Measurements from ENCODE around the gene NBAS. TPM values are rescaled to one million over a fixed set of nuclear protein-coding genes. Genes with fewer than 3 reads are reported as not detected.

The NBAS gene
- polyA plus RNA-seq, 6 donors from 2014 or later = 5.4 to 16.4 (median 12.7) TPM

DNA sequence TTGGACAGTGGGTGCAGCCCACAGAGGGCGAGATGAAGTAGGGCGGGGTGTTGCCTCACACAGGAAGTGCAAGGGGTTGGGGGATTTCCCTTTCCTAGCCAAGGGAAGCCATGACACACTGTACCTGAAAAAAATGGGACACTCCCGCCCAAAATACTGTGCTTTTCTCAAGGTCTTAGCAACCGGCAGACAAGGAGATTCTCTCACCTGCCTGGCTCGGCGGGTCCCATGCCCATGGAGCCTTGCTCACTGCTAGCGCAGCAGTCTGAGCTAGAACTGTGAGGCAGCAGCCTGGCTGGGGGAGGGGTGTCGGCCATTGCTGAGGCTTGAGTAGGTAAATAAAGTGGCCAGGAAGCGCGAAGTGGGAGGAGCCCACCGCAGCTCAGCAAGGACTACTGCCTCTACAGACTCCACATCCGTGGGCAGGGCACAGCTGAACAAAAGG, 244.7 kb downstream of the NBAS start:
- H3K36me3 Mint-ChIP-seq = peaks cover 55 to 59% of the 10 kb centered on the region in 2 donors
- peak overlapping the region in 1 of 6 donors; percentile 20 for H3K27ac Mint-ChIP-seq
- peaks cover 14 to 40% (median 33%) of the 10 kb centered on the region in 7 donors for H3K9me3 Mint-ChIP-seq
- H3K27me3 Mint-ChIP-seq = no peaks in the 10 kb centered on the region
- no peak for DNase-seq
- peaks cover 6 to 21% (median 10%) of the 10 kb centered on the region in 3 donors for H3K4me1 Mint-ChIP-seq
- no peak overlapping the region for H3K4me3 Mint-ChIP-seq
- no peak for ATAC-seq (ENCODE audit: low read depth in 2 of 2)

DNA sequence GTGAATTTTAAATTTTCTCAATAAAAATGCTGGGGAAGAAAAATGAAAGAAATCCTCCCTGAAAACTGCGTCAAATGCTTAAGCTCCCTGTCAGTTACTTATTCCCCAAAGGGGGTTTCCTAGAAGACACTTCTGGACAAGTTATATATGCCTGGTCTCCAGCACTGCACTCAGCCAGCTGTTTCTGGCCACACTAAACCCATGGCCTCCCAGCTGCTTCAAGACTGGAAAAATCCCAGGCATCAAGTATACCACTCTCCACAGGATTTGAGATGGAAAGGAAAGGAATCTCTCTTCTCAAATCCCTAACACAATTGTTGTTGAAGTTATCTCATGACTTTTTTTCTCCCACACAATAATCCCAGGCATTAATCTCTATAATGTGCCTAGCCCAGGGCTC, 245.7 kb downstream of the NBAS start:
- H3K36me3 Mint-ChIP-seq = peaks cover 55% of the 10 kb centered on the region in 2 donors
- no peak overlapping the region for H3K4me3 Mint-ChIP-seq
- no peak for ATAC-seq (ENCODE audit: low read depth in 2 of 2)

GRCh38 chr2:15313657-15314056, 247.5 kb downstream of the NBAS start:
- DNase-seq (no peak), ATAC-seq (ENCODE audit: low read depth in 2 of 2) (no peak)
- H3K4me3 Mint-ChIP-seq = no peak overlapping the region
- no peak overlapping the region for H3K27ac Mint-ChIP-seq
- peaks cover 1 to 18% (median 12%) of the 10 kb centered on the region in 7 donors for H3K9me3 Mint-ChIP-seq
- peaks cover 6 to 19% (median 13%) of the 10 kb centered on the region in 3 donors for H3K4me1 Mint-ChIP-seq
- no peaks in the 10 kb centered on the region for H3K27me3 Mint-ChIP-seq
- peaks cover 37 to 38% of the 10 kb centered on the region in 2 donors for H3K36me3 Mint-ChIP-seq

More for the DNA sequence above, 245.7 kb downstream of the NBAS start:
- Mint-ChIP-seq H3K4me1 (peaks cover 6 to 24% (median 13%) of the 10 kb centered on the region in 3 donors), H3K9me3 (peaks cover 14 to 33% (median 30%) of the 10 kb centered on the region in 7 donors), H3K27me3 (no peaks in the 10 kb centered on the region), H3K27ac (no peak overlapping the region)
- no peak for DNase-seq

DNA sequence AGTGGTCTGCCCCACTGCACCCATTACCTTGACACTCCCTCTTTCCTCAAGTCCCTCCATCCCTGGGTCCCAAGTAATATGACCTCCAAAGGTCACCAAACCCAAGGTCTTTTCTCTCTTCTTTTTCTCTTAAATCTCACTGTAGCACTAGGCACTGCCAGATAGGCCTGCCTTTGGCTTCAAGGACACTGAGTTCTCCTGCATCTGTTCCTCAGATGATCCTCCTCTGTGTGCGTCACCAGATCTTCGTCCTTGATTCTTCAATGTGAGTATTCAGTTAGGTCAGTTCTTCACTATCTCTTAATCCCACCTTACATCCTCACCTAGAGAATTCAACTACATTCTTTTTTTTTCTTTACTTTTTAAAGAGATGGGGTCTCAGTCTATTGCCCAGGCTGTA, 249.2 kb downstream of the NBAS start:
- peaks cover 0 to 6% (median 0%) of the 10 kb centered on the region in 7 donors for H3K9me3 Mint-ChIP-seq
- H3K4me3 Mint-ChIP-seq = peak overlapping the region in 1 of 8 donors; percentile 2
- peaks cover 6 to 19% (median 13%) of the 10 kb centered on the region in 3 donors for H3K4me1 Mint-ChIP-seq
- H3K27ac Mint-ChIP-seq = peak overlapping the region in 3 of 6 donors; percentile 56 to 84 (median 74)
- peaks cover 30 to 36% of the 10 kb centered on the region in 2 donors for H3K36me3 Mint-ChIP-seq
- H3K27me3 Mint-ChIP-seq = no peaks in the 10 kb centered on the region
- DNase-seq = no peak
- no peak for ATAC-seq (ENCODE audit: low read depth in 2 of 2)

- Mint-ChIP-seq H3K4me1 (peaks cover 6 to 19% (median 13%) of the 10 kb centered on the region in 3 donors), H3K27ac (peak overlapping the region in 2 of 6 donors; percentile 56 to 84), H3K9me3 (peaks cover 0 to 3% (median 0%) of the 10 kb centered on the region in 7 donors), H3K4me3 (peak overlapping the region in 1 of 8 donors; percentile 16), H3K36me3 (peaks cover 29 to 38% of the 10 kb centered on the region in 2 donors), H3K27me3 (no peaks in the 10 kb centered on the region)
- no peak for DNase-seq
- no peak for ATAC-seq (ENCODE audit: low read depth in 2 of 2)
These were observed 249.8 kb downstream of the NBAS start for GRCh38 chr2:15311201-15311907.

DNA sequence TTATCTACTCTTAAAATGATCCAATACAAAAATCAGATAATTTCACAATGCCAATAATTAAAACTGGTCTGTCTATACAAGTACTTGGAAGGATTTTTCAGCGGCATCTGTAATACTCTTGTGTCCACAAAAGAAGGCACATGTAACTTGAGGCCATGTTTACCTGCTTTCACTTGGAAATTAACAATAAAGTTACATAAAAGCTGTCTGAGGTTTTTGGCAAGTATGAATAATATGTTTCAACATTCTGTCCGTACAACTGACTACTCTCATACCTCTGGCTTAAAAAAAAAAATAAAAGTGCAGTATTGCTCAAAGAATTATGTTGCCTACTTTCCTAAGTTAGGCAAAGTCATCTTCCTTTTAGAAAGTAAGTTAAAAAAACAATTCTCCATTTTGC, 253.6 kb downstream of the NBAS start:
- ATAC-seq (ENCODE audit: low read depth in 2 of 2) = no peak
- peaks cover 0 to 5% (median 0%) of the 10 kb centered on the region in 7 donors for H3K9me3 Mint-ChIP-seq

DNA sequence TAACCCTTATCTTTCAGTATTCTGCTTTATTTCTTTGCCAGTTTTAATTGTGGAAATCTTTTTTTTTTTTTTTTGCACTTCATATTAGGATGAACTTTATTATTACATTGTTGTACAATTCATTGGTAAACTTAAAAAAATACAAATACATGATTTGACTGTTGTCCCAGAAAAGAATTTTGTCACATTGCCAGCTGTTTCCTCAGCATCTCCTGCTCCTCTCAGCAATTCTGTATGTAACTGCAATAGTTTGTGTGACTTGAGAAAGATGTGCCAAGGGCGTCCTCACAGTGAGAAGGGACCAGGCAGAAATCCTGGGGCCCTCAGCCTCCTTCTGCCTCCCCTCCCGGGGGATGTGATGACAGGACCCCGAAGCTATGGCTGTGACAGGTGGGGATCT, 254.4 kb downstream of the NBAS start:
- Mint-ChIP-seq H3K36me3 (peaks cover 49 to 54% of the 10 kb centered on the region in 2 donors), H3K4me3 (peak overlapping the region in 1 of 8 donors; percentile 30), H3K27ac (no peak overlapping the region), H3K4me1 (peaks cover 2 to 7% (median 6%) of the 10 kb centered on the region in 3 donors), H3K9me3 (peaks cover 0 to 5% (median 0%) of the 10 kb centered on the region in 7 donors), H3K27me3 (no peaks in the 10 kb centered on the region)
- DNase-seq (no peak), ATAC-seq (ENCODE audit: low read depth in 2 of 2) (no peak)

More for the DNA sequence above, 253.6 kb downstream of the NBAS start:
- Mint-ChIP-seq H3K4me1 (peaks cover 6 to 13% (median 11%) of the 10 kb centered on the region in 3 donors), H3K36me3 (peaks cover 41 to 49% of the 10 kb centered on the region in 2 donors), H3K27ac (no peak overlapping the region), H3K4me3 (no peak overlapping the region), H3K27me3 (no peaks in the 10 kb centered on the region)
- DNase-seq = no peak

DNA sequence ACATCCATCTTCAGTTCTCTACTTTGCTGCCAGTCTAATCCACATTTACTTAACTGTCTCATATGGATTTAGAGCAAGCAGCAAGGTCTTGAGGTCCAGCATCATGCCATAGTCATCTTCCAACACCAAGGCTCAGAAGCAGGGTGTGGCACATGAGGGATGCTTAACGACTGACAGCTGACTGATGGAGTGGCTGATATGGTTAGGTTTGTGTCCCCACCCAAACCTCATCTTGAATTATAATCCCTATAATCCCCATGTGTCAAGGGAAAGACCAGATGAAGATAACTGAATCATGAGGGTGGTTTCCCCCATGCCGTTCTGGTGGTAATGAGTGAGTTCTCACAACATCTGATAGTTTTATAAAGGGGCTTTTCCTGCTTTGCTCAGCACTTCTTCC, 257.3 kb downstream of the NBAS start:
- Mint-ChIP-seq H3K4me1 (no peaks in the 10 kb centered on the region), H3K27ac (peak overlapping the region in 1 of 6 donors; percentile 35)
- no peak for ATAC-seq (ENCODE audit: low read depth in 2 of 2)

DNA sequence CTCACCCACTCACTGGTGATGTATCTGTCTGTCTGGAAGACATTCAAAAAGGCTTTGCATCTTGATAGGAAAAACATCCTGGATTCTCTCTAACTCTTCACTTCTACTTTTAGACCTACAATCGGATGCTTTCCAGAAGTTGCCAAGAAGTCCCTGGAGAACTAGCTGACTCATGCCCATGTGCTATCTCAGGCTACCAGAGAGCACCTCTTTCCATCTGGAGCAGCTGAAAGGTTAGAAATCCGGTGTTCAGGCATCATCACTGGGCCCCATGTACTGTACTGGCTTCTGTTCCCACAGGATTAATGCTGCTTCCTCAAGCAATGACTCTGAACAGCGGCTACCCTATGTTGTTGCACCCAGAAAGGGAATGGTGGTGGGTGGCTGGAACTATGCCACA, 259.0 kb downstream of the NBAS start:
- H3K9me3 Mint-ChIP-seq = peaks cover 0 to 5% (median 0%) of the 10 kb centered on the region in 7 donors
- ATAC-seq (ENCODE audit: low read depth in 2 of 2) (no peak), DNase-seq (no peak)
- no peaks in the 10 kb centered on the region for H3K4me1 Mint-ChIP-seq
- peaks cover 60 to 74% of the 10 kb centered on the region in 2 donors for H3K36me3 Mint-ChIP-seq
- no peak overlapping the region for H3K27ac Mint-ChIP-seq
- peak overlapping the region in 1 of 8 donors; percentile 66 for H3K4me3 Mint-ChIP-seq
- no peaks in the 10 kb centered on the region for H3K27me3 Mint-ChIP-seq

More for the DNA sequence above, 257.3 kb downstream of the NBAS start:
- H3K27me3 Mint-ChIP-seq = no peaks in the 10 kb centered on the region
- DNase-seq = no peak
- H3K9me3 Mint-ChIP-seq = peaks cover 0 to 5% (median 0%) of the 10 kb centered on the region in 7 donors
- H3K4me3 Mint-ChIP-seq = no peak overlapping the region
- peaks cover 68 to 74% of the 10 kb centered on the region in 2 donors for H3K36me3 Mint-ChIP-seq

DNA sequence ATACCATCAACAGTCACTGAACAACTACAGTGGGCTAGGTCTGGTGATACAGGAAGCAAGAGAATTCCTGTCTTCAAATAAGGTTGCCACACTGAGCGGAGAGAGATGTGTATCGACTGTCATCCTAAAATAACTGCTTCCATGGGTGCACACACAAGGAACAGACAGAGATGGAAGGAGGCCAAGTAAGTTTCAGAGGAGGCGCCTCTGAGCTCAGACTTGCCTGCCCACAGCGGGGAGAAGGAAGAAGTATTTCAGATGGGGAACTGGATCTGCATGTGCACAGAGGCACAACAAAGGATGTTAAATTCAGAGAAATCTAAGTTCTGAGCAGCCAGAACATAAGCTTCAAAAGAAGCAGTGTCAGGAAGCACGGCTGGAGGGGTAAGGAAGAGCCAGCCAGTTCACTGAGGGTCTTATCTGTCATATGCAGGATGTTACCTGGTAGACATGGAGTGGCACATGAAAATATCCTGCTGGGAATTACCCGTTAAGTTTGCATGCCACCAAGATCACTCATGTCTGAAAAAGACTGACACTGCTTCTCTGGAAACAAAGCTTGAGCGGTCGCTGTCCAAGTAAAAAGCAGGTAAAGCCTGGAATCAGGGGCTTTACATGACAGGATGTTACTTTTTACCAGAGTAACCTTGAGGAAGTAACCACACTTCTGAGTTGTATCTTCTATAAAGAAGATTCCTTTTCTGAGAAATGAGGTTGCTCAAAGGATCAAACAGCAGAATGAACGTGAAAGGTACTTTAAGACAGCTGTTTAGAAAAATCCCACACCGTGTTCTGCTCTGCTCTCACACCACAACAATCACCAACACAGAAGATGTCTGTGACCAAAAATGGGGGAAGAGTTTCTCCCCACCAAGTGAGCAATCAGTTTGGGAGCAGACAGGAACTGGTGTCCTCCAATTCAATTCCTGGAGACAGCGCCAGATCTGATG, 260.2 kb downstream of the NBAS start:
- ATAC-seq (ENCODE audit: low read depth in 2 of 2) (no peak), DNase-seq (no peak)
- H3K27me3 Mint-ChIP-seq = no peaks in the 10 kb centered on the region
- H3K36me3 Mint-ChIP-seq = peaks cover 54 to 74% of the 10 kb centered on the region in 2 donors
- no peak overlapping the region for H3K4me3 Mint-ChIP-seq
- no peaks in the 10 kb centered on the region for H3K4me1 Mint-ChIP-seq
- H3K9me3 Mint-ChIP-seq = peaks cover 0 to 5% (median 0%) of the 10 kb centered on the region in 7 donors
- peak overlapping the region in 2 of 6 donors; percentile 6 to 64 for H3K27ac Mint-ChIP-seq

GRCh38 chr2:15299904-15300520, 261.1 kb downstream of the NBAS start:
- DNase-seq (no peak), ATAC-seq (ENCODE audit: low read depth in 2 of 2) (no peak)
- H3K36me3 Mint-ChIP-seq = peaks cover 47 to 66% of the 10 kb centered on the region in 2 donors
- no peak overlapping the region for H3K4me3 Mint-ChIP-seq
- H3K4me1 Mint-ChIP-seq = no peaks in the 10 kb centered on the region
- H3K27ac Mint-ChIP-seq = no peak overlapping the region
- H3K27me3 Mint-ChIP-seq = no peaks in the 10 kb centered on the region
- peaks cover 0 to 5% (median 0%) of the 10 kb centered on the region in 7 donors for H3K9me3 Mint-ChIP-seq

- Mint-ChIP-seq H3K27ac (no peak overlapping the region), H3K36me3 (peaks cover 36 to 56% of the 10 kb centered on the region in 2 donors), H3K9me3 (no peaks in the 10 kb centered on the region), H3K4me3 (no peak overlapping the region), H3K27me3 (no peaks in the 10 kb centered on the region), H3K4me1 (no peaks in the 10 kb centered on the region)
- ATAC-seq (ENCODE audit: low read depth in 2 of 2) = no peak
- DNase-seq = no peak
These were observed 262.4 kb downstream of the NBAS start for GRCh38 chr2:15298770-15299169.
